K562 (cell line): ENCODE measurements around the gene MPDU1. TPM values are rescaled to one million over a fixed set of nuclear protein-coding genes. Genes with fewer than 3 reads are reported as not detected.

ENCODE experiments used
- ATAC-seq: fragments of 200-7000 bp; cut with Tn5 transposase; 3 replicates; pipeline ENCODE4 v1.9.1; 2020; ENCODE audit warnings: moderate library complexity
- BruUV-seq: library from RNA; stranded (reverse); fragments of 400-500 nt; replicated peaks from 2 replicates; lab custom pipeline; 2021; lab: Mats Ljungman, UMichigan
- CTCF ChIA-PET: fragments of 300-600 bp; formaldehyde crosslinking; extraction: SDS; loops from one replicate; lab custom pipeline; 2021; ENCODE audit warnings: low intra/inter-chr PET ratio; lab: Yijun Ruan, JAX
- POLR2A ChIA-PET: fragments of 300-600, 350-650 bp; sonication (Branson Sonifier 250); formaldehyde crosslinking; extraction: SDS; loops from one replicate; lab custom pipeline; 2021; ENCODE audit warnings: antibody characterized with exemption, inconsistent platforms; lab: Yijun Ruan, JAX
- DNase-seq, 4 experiments: peaks; one replicate each; pipeline versions ENCODE4 v3.0.0 to v3.0.0-alpha.2; 2011 to 2018; ENCODE audit warnings: low spot score in 3 of 4, mixed read lengths in 3 of 4; ENCODE audit errors: extremely low read depth in 1 of 4
- FAIRE-seq: peaks from 2 replicates; lab custom pipeline; 2011; peaks lifted over from hg19 to GRCh38; lab: Jason Lieb, UNC
- H2AFZ ChIP-seq: 2 replicates; pipeline ENCODE4 v1.6.0; 2011; ENCODE audit warnings: low read depth, low read length, control low read depth, inconsistent platforms
- H3K27ac ChIP-seq: fragments of 200-600 bp; 3 replicates; pipeline ENCODE4 v1.8.0; 2011; ENCODE audit warnings: low read depth, mild to moderate bottlenecking, control low read depth, inconsistent platforms, low read length, moderate library complexity, mixed read lengths; ENCODE audit errors: extremely low read depth
- H3K27me3 ChIP-seq, 2 experiments: fragments of 300-600 bp in 1 of 2; 2 replicates in 1 of 2; 3 replicates in 1 of 2; pipeline versions ENCODE4 v1.6.0 to v1.8.0; 2011; ENCODE audit warnings: inconsistent platforms in 2 of 2, low read length in 2 of 2, mild to moderate bottlenecking in 1 of 2, mixed read lengths in 1 of 2, moderate library complexity in 1 of 2; ENCODE audit not compliant: control insufficient read depth in 2 of 2, insufficient read depth in 2 of 2
- H3K36me3 ChIP-seq: fragments of 300-600 bp; 3 replicates; pipeline ENCODE4 v1.8.0; 2011; ENCODE audit warnings: mild to moderate bottlenecking, low read length, inconsistent platforms; ENCODE audit not compliant: control insufficient read depth, insufficient read depth
- H3K4me1 ChIP-seq, 2 experiments: fragments of 200-600 bp in 1 of 2; replicated peaks in 1 of 2; 2 replicates in 1 of 2; 3 replicates in 1 of 2; pipeline versions ENCODE4 v1.5.1 to v1.8.0; 2011; ENCODE audit warnings: inconsistent platforms in 2 of 2, low read length in 2 of 2, mild to moderate bottlenecking in 1 of 2, mixed read lengths in 1 of 2, moderate library complexity in 1 of 2; ENCODE audit not compliant: control insufficient read depth in 2 of 2, insufficient read depth in 2 of 2
- H3K4me2 ChIP-seq: 2 replicates; pipeline ENCODE4 v1.6.1; 2011; ENCODE audit warnings: low read length, control low read depth, inconsistent platforms, mixed read lengths; ENCODE audit not compliant: insufficient read depth
- H3K4me3 ChIP-seq: fragments of 200-600 bp; sonication (generic), shearing (Covaris generic); 2 replicates; pipeline ENCODE4 v1.5.1; 2016; ENCODE audit warnings: control low read depth, inconsistent platforms
- H3K79me2 ChIP-seq: fragments of 200-600 bp; 3 replicates; pipeline ENCODE4 v1.8.0; 2011; ENCODE audit warnings: low read length, inconsistent platforms; ENCODE audit not compliant: control insufficient read depth, insufficient read depth
- H3K9ac ChIP-seq, 2 experiments: 2 replicates each; pipeline versions ENCODE4 v1.6.0 to v1.6.1; 2011; ENCODE audit warnings: low read depth in 2 of 2, low read length in 2 of 2, control low read depth in 1 of 2, inconsistent platforms in 1 of 2, mild to moderate bottlenecking in 1 of 2, mixed read lengths in 1 of 2; ENCODE audit not compliant: insufficient read depth in 1 of 2
- H3K9me1 ChIP-seq: one replicate; pipeline ENCODE4 v1.6.0; 2011; ENCODE audit warnings: inconsistent platforms, mild to moderate bottlenecking, low read length, moderate library complexity; ENCODE audit not compliant: control insufficient read depth, insufficient read depth
- H3K9me3 ChIP-seq: replicated peaks from 2 replicates; pipeline ENCODE4 v1.5.1; 2011; ENCODE audit warnings: low read depth, low read length, inconsistent platforms; ENCODE audit not compliant: control insufficient read depth, insufficient read depth
- H4K20me1 ChIP-seq: replicated peaks from 2 replicates; pipeline ENCODE4 v1.6.1; 2011; ENCODE audit warnings: low read length, inconsistent platforms, mixed read lengths; ENCODE audit not compliant: control insufficient read depth, insufficient read depth
- ELK1 ChIP-seq: sonication (generic); formaldehyde crosslinking; IDR thresholded peaks from 2 replicates; pipeline ENCODE4 v1.8.1; 2022; ENCODE audit warnings: missing genetic modification reagents
- ESRRA ChIP-seq: fragments of 450-650 bp; IDR thresholded peaks from 2 replicates; pipeline ENCODE4 v1.6.1; 2014; ENCODE audit warnings: low read depth, mild to moderate bottlenecking, moderate library complexity, borderline replicate concordance
- KAT2B ChIP-seq: IDR thresholded peaks from one replicate; pipeline ENCODE4 v1.6.1; 2012; ENCODE audit warnings: low read depth, mild to moderate bottlenecking, control low read depth, inconsistent platforms, low read length, moderate library complexity
- KDM4B ChIP-seq, 2 experiments: fragments of 450-650 bp in 1 of 2; sonication (generic) in 1 of 2; IDR thresholded peaks; 2 replicates each; pipeline ENCODE4 v1.6.1; 2016 to 2017; ENCODE audit warnings: borderline replicate concordance in 2 of 2, antibody characterized with exemption in 1 of 2, low read depth in 1 of 2, mild to moderate bottlenecking in 1 of 2
- NFXL1 ChIP-seq: fragments of 450-650 bp; formaldehyde crosslinking; IDR thresholded peaks from 2 replicates; pipeline ENCODE4 v1.4.0; 2021; ENCODE audit warnings: mild to moderate bottlenecking
- OTX1 ChIP-seq: fragments of 450-650 bp; formaldehyde crosslinking; IDR thresholded peaks from 2 replicates; pipeline ENCODE4 v1.4.0; 2022; ENCODE audit warnings: mild to moderate bottlenecking
- WGBS: fragments of 100-300 bp; shearing (Covaris generic); methylation state at CpG from one replicate; pipeline ENCODE4 v1.1.6; 2016; ENCODE audit warnings: low coverage, mixed read lengths; ENCODE audit not compliant: insufficient coverage; ENCODE audit errors: missing lambda C conversion rate; 5-methylcytosine and 5-hydroxymethylcytosine counted together
- in situ Hi-C: fragments of 300-500 bp; cut with MboI; formaldehyde crosslinking; loops from 4 replicates; pipeline ENCODE4 v1.15.0; 2018; ENCODE audit warnings: inconsistent platforms, mixed read lengths
- intact Hi-C: fragments of 100-400 bp; cut with micrococcal nuclease; formaldehyde crosslinking; loops from 2 replicates; pipeline ENCODE4 v1.14.2; 2022
- polyA plus RNA-seq, 8 experiments: library from polyadenylated mRNA; depleted of rRNA in 4 of 8; stranded (reverse) in 5 of 8; unstranded in 3 of 8; fragments of >200 nt; fragmentation: Nextera tagmentation in 2 of 8; fragmentation: Illumina TruSeq in 1 of 8; extraction: Ambion mirVana in 2 of 8; extraction: Trizol in 1 of 8; gene quantifications; 2 replicates each; pipeline versions ENCODE4 v1.2.1 to v1.2.3, GENCODE V29; 2011 to 2014; ENCODE audit warnings: inconsistent platforms in 1 of 8, missing spikeins in 1 of 8
- total RNA-seq, 7 experiments: library from RNA; depleted of rRNA in 6 of 7; stranded (reverse); fragments of >200 nt in 6 of 7; fragmentation: Illumina TruSeq in 2 of 7; extraction: Trizol in 2 of 7; gene quantifications; 2 replicates each; pipeline versions ENCODE4 v1.2.1 to v1.2.3, GENCODE V29; 2011 to 2021; ENCODE audit warnings: low replicate concordance in 1 of 7
- TF ChIP-seq, protein P1 (sequence below): fragments of 450-650 bp; formaldehyde crosslinking; IDR thresholded peaks from 2 replicates; pipeline ENCODE4 v1.4.0; 2022; ENCODE audit warnings: missing genetic modification characterization
- TF ChIP-seq, protein P2 (sequence below): sonication (generic); formaldehyde crosslinking; IDR thresholded peaks from 2 replicates; pipeline ENCODE4 v1.8.0; 2023; ENCODE audit warnings: missing genetic modification reagents, mild to moderate bottlenecking, borderline replicate concordance
- TF ChIP-seq, protein P3 (sequence below), 2 experiments: fragments of 450-650 bp; IDR thresholded peaks; 2 replicates each; pipeline ENCODE4 v1.6.1; 2016

The MPDU1 gene
- total and polyA plus RNA-seq, 9 of the 15 experiments (the other 6 are each of a cell fraction or from before 2014, with no cell fraction given): 4.9 to 179 (median 77.1) TPM

GRCh38 chr17:7544911-7545310 is 38.7 kb upstream of the MPDU1 start:
- Histone ChIP-seq H3K27me3 (no peaks in the 10 kb centered on the region), H3K36me3 (no peaks in the 10 kb centered on the region), H3K9me1 (no peaks in the 10 kb centered on the region), H3K4me2 (no peak overlapping the region), H3K4me1 (peaks cover 4 to 19% of the 10 kb centered on the region in 2 experiments; a peak in 3 of 5 replicates)
- in situ Hi-C loops: no loop called here
- TF ChIP-seq, protein P1, sequence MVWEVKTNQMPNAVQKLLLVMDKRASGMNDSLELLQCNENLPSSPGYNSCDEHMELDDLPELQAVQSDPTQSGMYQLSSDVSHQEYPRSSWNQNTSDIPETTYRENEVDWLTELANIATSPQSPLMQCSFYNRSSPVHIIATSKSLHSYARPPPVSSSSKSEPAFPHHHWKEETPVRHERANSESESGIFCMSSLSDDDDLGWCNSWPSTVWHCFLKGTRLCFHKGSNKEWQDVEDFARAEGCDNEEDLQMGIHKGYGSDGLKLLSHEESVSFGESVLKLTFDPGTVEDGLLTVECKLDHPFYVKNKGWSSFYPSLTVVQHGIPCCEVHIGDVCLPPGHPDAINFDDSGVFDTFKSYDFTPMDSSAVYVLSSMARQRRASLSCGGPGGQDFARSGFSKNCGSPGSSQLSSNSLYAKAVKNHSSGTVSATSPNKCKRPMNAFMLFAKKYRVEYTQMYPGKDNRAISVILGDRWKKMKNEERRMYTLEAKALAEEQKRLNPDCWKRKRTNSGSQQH: no peak
- TF ChIP-seq, protein P2, sequence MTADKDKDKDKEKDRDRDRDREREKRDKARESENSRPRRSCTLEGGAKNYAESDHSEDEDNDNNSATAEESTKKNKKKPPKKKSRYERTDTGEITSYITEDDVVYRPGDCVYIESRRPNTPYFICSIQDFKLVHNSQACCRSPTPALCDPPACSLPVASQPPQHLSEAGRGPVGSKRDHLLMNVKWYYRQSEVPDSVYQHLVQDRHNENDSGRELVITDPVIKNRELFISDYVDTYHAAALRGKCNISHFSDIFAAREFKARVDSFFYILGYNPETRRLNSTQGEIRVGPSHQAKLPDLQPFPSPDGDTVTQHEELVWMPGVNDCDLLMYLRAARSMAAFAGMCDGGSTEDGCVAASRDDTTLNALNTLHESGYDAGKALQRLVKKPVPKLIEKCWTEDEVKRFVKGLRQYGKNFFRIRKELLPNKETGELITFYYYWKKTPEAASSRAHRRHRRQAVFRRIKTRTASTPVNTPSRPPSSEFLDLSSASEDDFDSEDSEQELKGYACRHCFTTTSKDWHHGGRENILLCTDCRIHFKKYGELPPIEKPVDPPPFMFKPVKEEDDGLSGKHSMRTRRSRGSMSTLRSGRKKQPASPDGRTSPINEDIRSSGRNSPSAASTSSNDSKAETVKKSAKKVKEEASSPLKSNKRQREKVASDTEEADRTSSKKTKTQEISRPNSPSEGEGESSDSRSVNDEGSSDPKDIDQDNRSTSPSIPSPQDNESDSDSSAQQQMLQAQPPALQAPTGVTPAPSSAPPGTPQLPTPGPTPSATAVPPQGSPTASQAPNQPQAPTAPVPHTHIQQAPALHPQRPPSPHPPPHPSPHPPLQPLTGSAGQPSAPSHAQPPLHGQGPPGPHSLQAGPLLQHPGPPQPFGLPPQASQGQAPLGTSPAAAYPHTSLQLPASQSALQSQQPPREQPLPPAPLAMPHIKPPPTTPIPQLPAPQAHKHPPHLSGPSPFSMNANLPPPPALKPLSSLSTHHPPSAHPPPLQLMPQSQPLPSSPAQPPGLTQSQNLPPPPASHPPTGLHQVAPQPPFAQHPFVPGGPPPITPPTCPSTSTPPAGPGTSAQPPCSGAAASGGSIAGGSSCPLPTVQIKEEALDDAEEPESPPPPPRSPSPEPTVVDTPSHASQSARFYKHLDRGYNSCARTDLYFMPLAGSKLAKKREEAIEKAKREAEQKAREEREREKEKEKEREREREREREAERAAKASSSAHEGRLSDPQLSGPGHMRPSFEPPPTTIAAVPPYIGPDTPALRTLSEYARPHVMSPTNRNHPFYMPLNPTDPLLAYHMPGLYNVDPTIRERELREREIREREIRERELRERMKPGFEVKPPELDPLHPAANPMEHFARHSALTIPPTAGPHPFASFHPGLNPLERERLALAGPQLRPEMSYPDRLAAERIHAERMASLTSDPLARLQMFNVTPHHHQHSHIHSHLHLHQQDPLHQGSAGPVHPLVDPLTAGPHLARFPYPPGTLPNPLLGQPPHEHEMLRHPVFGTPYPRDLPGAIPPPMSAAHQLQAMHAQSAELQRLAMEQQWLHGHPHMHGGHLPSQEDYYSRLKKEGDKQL (CRISPR knock-in tag): no peak
- TF ChIP-seq, protein P3, sequence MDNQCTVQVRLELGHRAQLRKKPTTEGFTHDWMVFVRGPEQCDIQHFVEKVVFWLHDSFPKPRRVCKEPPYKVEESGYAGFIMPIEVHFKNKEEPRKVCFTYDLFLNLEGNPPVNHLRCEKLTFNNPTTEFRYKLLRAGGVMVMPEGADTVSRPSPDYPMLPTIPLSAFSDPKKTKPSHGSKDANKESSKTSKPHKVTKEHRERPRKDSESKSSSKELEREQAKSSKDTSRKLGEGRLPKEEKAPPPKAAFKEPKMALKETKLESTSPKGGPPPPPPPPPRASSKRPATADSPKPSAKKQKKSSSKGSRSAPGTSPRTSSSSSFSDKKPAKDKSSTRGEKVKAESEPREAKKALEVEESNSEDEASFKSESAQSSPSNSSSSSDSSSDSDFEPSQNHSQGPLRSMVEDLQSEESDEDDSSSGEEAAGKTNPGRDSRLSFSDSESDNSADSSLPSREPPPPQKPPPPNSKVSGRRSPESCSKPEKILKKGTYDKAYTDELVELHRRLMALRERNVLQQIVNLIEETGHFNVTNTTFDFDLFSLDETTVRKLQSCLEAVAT (IDR thresholded peaks at IDR 0.05): no peak
- TF ChIP-seq ESRRA (no peak), NFXL1 (CRISPR knock-in tag) (no peak), KAT2B (no peak), OTX1 (no peak), KDM4B (IDR thresholded peaks at IDR 0.05; ENCODE audit: borderline replicate concordance in 2 of 2, low read depth in 1 of 2) (no peak), ELK1 (CRISPR knock-in tag) (no peak)
- TF ChIP-seq, all 486 proteins: peak for 0
- ChIA-PET CTCF (no interaction called here), POLR2A (interaction anchor here (1.3 kb wide), 1 partner anchor 10 kb away, joined by 3 read pairs; no protein-coding TSS in a partner anchor)
- no peak overlapping the region for H3K9ac ChIP-seq
- no peak for ATAC-seq
- no peak overlapping the region for H3K27ac ChIP-seq
- 60% methylated on average over 5 of the region's 6 CpGs for WGBS
- BruUV-seq: no TSS peak
- no peak for FAIRE-seq
- no peaks in the 10 kb centered on the region for H3K79me2 ChIP-seq
- intact Hi-C loops: no loop called here
- no peaks in the 10 kb centered on the region for H4K20me1 ChIP-seq
- no peak overlapping the region for H2AFZ ChIP-seq
- no peak overlapping the region for H3K4me3 ChIP-seq
- H3K9me3 ChIP-seq: no peaks in the 10 kb centered on the region
- no peak for DNase-seq
